Muscle layer of colon (tissue), 2 donors: ENCODE measurements around the gene C2CD2.

Source experiments
- H3K27ac ChIP-seq: one replicate; pipeline ENCODE4 v1.7.0; 2013; ENCODE audit warnings: low read depth, mild to moderate bottlenecking, low read length, moderate library complexity
- H3K27me3 ChIP-seq, 2 donors: one replicate each; pipeline ENCODE4 v1.7.0; 2013; ENCODE audit warnings: low read length in 2 of 2, mild to moderate bottlenecking in 2 of 2; ENCODE audit not compliant: insufficient read depth in 2 of 2, control insufficient read depth in 1 of 2
- H3K36me3 ChIP-seq: one replicate; pipeline ENCODE4 v1.7.0; 2013; ENCODE audit warnings: mild to moderate bottlenecking, low read length; ENCODE audit not compliant: insufficient read depth
- H3K4me1 ChIP-seq: one replicate; pipeline ENCODE4 v1.7.0; 2013; ENCODE audit warnings: mild to moderate bottlenecking, low read length; ENCODE audit not compliant: insufficient read depth
- H3K4me3 ChIP-seq, 2 donors: one replicate each; pipeline ENCODE4 v1.7.0; 2013; ENCODE audit warnings: low read length in 2 of 2, low read depth in 1 of 2, mild to moderate bottlenecking in 1 of 2, moderate library complexity in 1 of 2
- H3K9ac ChIP-seq: one replicate; pipeline ENCODE4 v1.7.0; 2013; ENCODE audit warnings: low read length
- H3K9me3 ChIP-seq: one replicate; pipeline ENCODE4 v1.7.0; 2013; ENCODE audit warnings: mild to moderate bottlenecking, low read length
- donor health status: abdominal sarcoma.
- donor health status: Adenocarcinoma of cecum.

The C2CD2 gene

GRCh38 chr21:41900401-41900800, 53.4 kb downstream of the C2CD2 start:
- no peak overlapping the region for H3K9ac ChIP-seq
- peaks cover 32% of the 10 kb centered on the region for H3K36me3 ChIP-seq
- no peak overlapping the region for H3K4me3 ChIP-seq
- H3K27ac ChIP-seq, result no peak overlapping the region
- H3K4me1 ChIP-seq, result no peaks in the 10 kb centered on the region
- no peaks in the 10 kb centered on the region for H3K27me3 ChIP-seq
- H3K9me3 ChIP-seq, result no peaks in the 10 kb centered on the region

GRCh38 chr21:41899426-41900202, 54.2 kb downstream of the C2CD2 start:
- Histone ChIP-seq H3K27me3 (no peaks in the 10 kb centered on the region), H3K27ac (no peak overlapping the region), H3K4me3 (no peak overlapping the region), H3K9ac (no peak overlapping the region), H3K36me3 (peaks cover 32% of the 10 kb centered on the region), H3K4me1 (no peaks in the 10 kb centered on the region), H3K9me3 (no peaks in the 10 kb centered on the region)

- Histone ChIP-seq H3K36me3 (peaks cover 31% of the 10 kb centered on the region), H3K9ac (no peak overlapping the region), H3K27ac (no peak overlapping the region), H3K4me3 (no peak overlapping the region), H3K9me3 (no peaks in the 10 kb centered on the region), H3K4me1 (no peaks in the 10 kb centered on the region), H3K27me3 (no peaks in the 10 kb centered on the region)
These were observed 54.8 kb downstream of the C2CD2 start for GRCh38 chr21:41898998-41899397.

- H3K9ac ChIP-seq, result no peak overlapping the region
- H3K27me3 ChIP-seq, result no peaks in the 10 kb centered on the region
- no peaks in the 10 kb centered on the region for H3K9me3 ChIP-seq
- H3K4me3 ChIP-seq, result no peak overlapping the region
- H3K36me3 ChIP-seq, result peaks cover 18% of the 10 kb centered on the region
- no peaks in the 10 kb centered on the region for H3K4me1 ChIP-seq
- H3K27ac ChIP-seq, result no peak overlapping the region
These were observed 56.1 kb downstream of the C2CD2 start for GRCh38 chr21:41897700-41898099.

- H3K36me3 ChIP-seq, result peaks cover 13% of the 10 kb centered on the region
- H3K9me3 ChIP-seq, result no peaks in the 10 kb centered on the region
- H3K27me3 ChIP-seq, result no peaks in the 10 kb centered on the region
- no peaks in the 10 kb centered on the region for H3K4me1 ChIP-seq
- H3K9ac ChIP-seq, result no peak overlapping the region
- no peak overlapping the region for H3K4me3 ChIP-seq
- H3K27ac ChIP-seq, result no peak overlapping the region
These were observed 56.7 kb downstream of the C2CD2 start for GRCh38 chr21:41897047-41897669.

- Histone ChIP-seq H3K36me3 (peaks cover 6% of the 10 kb centered on the region), H3K4me3 (no peak overlapping the region), H3K4me1 (no peaks in the 10 kb centered on the region), H3K27me3 (no peaks in the 10 kb centered on the region), H3K27ac (no peak overlapping the region), H3K9me3 (no peaks in the 10 kb centered on the region), H3K9ac (no peak overlapping the region)
These were observed 58.0 kb downstream of the C2CD2 start for GRCh38 chr21:41895643-41896493.

- H3K9ac ChIP-seq, result no peak overlapping the region
- H3K27ac ChIP-seq, result no peak overlapping the region
- no peaks in the 10 kb centered on the region for H3K4me1 ChIP-seq
- H3K27me3 ChIP-seq, result no peaks in the 10 kb centered on the region
- H3K9me3 ChIP-seq, result no peaks in the 10 kb centered on the region
- no peak overlapping the region for H3K4me3 ChIP-seq
- H3K36me3 ChIP-seq, result peaks cover 6% of the 10 kb centered on the region
These were observed 58.8 kb downstream of the C2CD2 start for GRCh38 chr21:41894922-41895557.

- no peak overlapping the region for H3K9ac ChIP-seq
- no peaks in the 10 kb centered on the region for H3K4me1 ChIP-seq
- H3K9me3 ChIP-seq, result no peaks in the 10 kb centered on the region
- H3K4me3 ChIP-seq, result no peak overlapping the region
- peaks cover 6% of the 10 kb centered on the region for H3K36me3 ChIP-seq
- H3K27me3 ChIP-seq, result no peaks in the 10 kb centered on the region
- H3K27ac ChIP-seq, result no peak overlapping the region
These were observed 59.3 kb downstream of the C2CD2 start for GRCh38 chr21:41894511-41894910.

- no peak overlapping the region for H3K9ac ChIP-seq
- H3K36me3 ChIP-seq, result peaks cover 6% of the 10 kb centered on the region
- no peaks in the 10 kb centered on the region for H3K9me3 ChIP-seq
- no peaks in the 10 kb centered on the region for H3K4me1 ChIP-seq
- H3K27ac ChIP-seq, result no peak overlapping the region
- H3K4me3 ChIP-seq, result no peak overlapping the region
- no peaks in the 10 kb centered on the region for H3K27me3 ChIP-seq
These were observed 61.1 kb downstream of the C2CD2 start for GRCh38 chr21:41892726-41893125.

GRCh38 chr21:41891132-41891531, 62.7 kb downstream of the C2CD2 start:
- Histone ChIP-seq H3K27ac (no peak overlapping the region), H3K9me3 (no peaks in the 10 kb centered on the region), H3K36me3 (peaks cover 5% of the 10 kb centered on the region), H3K4me3 (no peak overlapping the region), H3K9ac (no peak overlapping the region), H3K4me1 (no peaks in the 10 kb centered on the region), H3K27me3 (no peaks in the 10 kb centered on the region)

GRCh38 chr21:41890355-41890754, 63.5 kb downstream of the C2CD2 start:
- H3K4me3 ChIP-seq, result no peak overlapping the region
- H3K27ac ChIP-seq, result no peak overlapping the region
- H3K9me3 ChIP-seq, result no peaks in the 10 kb centered on the region
- no peaks in the 10 kb centered on the region for H3K27me3 ChIP-seq
- no peak overlapping the region for H3K9ac ChIP-seq
- H3K36me3 ChIP-seq, result no peaks in the 10 kb centered on the region
- no peaks in the 10 kb centered on the region for H3K4me1 ChIP-seq
